Left ventricle myocardium superior (tissue), 1 donor: Measurements from ENCODE around the gene ZNF280D. TPM values are rescaled to one million over a fixed set of nuclear protein-coding genes. Genes with fewer than 3 reads are reported as not detected.
A peak's percentile ranks its signal among the peaks of the same experiment; 100 is the strongest.

Experiments
- ATAC-seq: fragments of 200-7000 bp; cut with Tn5 transposase; one replicate; pipeline ENCODE4 v1.9.1; 2020; ENCODE audit warnings: mild to moderate bottlenecking, moderate library complexity
- DNase-seq: peaks from one replicate; pipeline ENCODE4 v3.0.0-alpha.2; 2020
- intact Hi-C: fragments of 100-400 bp; cut with micrococcal nuclease; formaldehyde crosslinking; loops from one replicate; pipeline ENCODE4 v1.11.0; 2022
- total RNA-seq: library from RNA; stranded (reverse); fragmentation: NEBNext Ultra II Directional; extraction: Animal tissue kit (Norgen Biotek cat#: 25700); gene quantifications from one replicate; pipeline ENCODE4 v1.2.1, GENCODE V29; 2021
- donor health status: DM: no; HTN: yes; CAD: no; lungs with severe emphysema.

The ZNF280D gene
- total RNA-seq, 1 donor from 2014 or later, result 23.2 TPM

GRCh38 chr15:56757875-56758274, 24.6 kb upstream of the ZNF280D start:
- intact Hi-C loops, result no loop called here
- no peak for DNase-seq
- no peak for ATAC-seq

GRCh38 chr15:56754772-56755370, 21.6 kb upstream of the ZNF280D start:
- ATAC-seq (peak; percentile 43), DNase-seq (no peak)
- intact Hi-C loops, result no loop called here

GRCh38 chr15:56752986-56753385, 19.7 kb upstream of the ZNF280D start:
- intact Hi-C loops, result no loop called here
- ATAC-seq, result no peak
- DNase-seq, result no peak

GRCh38 chr15:56749982-56750381, 16.7 kb upstream of the ZNF280D start:
- intact Hi-C loops, result no loop called here
- DNase-seq (no peak), ATAC-seq (peak; percentile 53)

- ATAC-seq (no peak), DNase-seq (no peak)
- intact Hi-C loops, result no loop called here
Measured at GRCh38 chr15:56744701-56745683, 11.7 kb upstream of the ZNF280D start.

GRCh38 chr15:56741541-56741940, 8.2 kb upstream of the ZNF280D start:
- no peak for DNase-seq
- intact Hi-C loops, result no loop called here
- no peak for ATAC-seq

GRCh38 chr15:56739964-56740640, 6.8 kb upstream of the ZNF280D start:
- DNase-seq (no peak), ATAC-seq (no peak)
- intact Hi-C loops, result no loop called here

- no peak for DNase-seq
- intact Hi-C loops, result no loop called here
- no peak for ATAC-seq
Measured at GRCh38 chr15:56739474-56739873, 6.2 kb upstream of the ZNF280D start.

GRCh38 chr15:56737791-56738190, 4.5 kb upstream of the ZNF280D start:
- no peak for DNase-seq
- intact Hi-C loops, result no loop called here

GRCh38 chr15:56736881-56737707, 3.8 kb upstream of the ZNF280D start:
- no peak for ATAC-seq
- no peak for DNase-seq
- intact Hi-C loops, result no loop called here

More at GRCh38 chr15:56737791-56738190, 4.5 kb upstream of the ZNF280D start:
- no peak for ATAC-seq

GRCh38 chr15:56736308-56736707, 3.0 kb upstream of the ZNF280D start:
- intact Hi-C loops, result no loop called here
- ATAC-seq (no peak), DNase-seq (no peak)

- intact Hi-C loops, result no loop called here
- ATAC-seq, result no peak
- DNase-seq, result no peak
Measured at GRCh38 chr15:56735589-56735988, 2.3 kb upstream of the ZNF280D start.

- DNase-seq (no peak), ATAC-seq (no peak)
- intact Hi-C loops, result no loop called here
Measured at GRCh38 chr15:56734013-56734635, 815 bp upstream of the ZNF280D start.

GRCh38 chr15:56732886-56733135, 498 bp downstream of the ZNF280D start:
- intact Hi-C loops, result no loop called here
- ATAC-seq, result no peak
- no peak for DNase-seq

GRCh38 chr15:56732135-56732885, 999 bp downstream of the ZNF280D start:
- intact Hi-C loops, result no loop called here
- peak; percentile 25 for ATAC-seq

GRCh38 chr15:56731548-56731947, 1.8 kb downstream of the ZNF280D start:
- ATAC-seq (no peak), DNase-seq (no peak)
- intact Hi-C loops, result no loop called here

More at GRCh38 chr15:56732135-56732885, 999 bp downstream of the ZNF280D start:
- no peak for DNase-seq

GRCh38 chr15:56729561-56729960, 3.7 kb downstream of the ZNF280D start:
- intact Hi-C loops, result no loop called here
- no peak for ATAC-seq
- no peak for DNase-seq

GRCh38 chr15:56725386-56725785, 7.9 kb downstream of the ZNF280D start:
- ATAC-seq (no peak), DNase-seq (no peak)
- intact Hi-C loops, result no loop called here
